Ovary (tissue), 9 donors: ENCODE results near the gene CTIF. TPM values are rescaled to one million over a fixed set of nuclear protein-coding genes. Genes with fewer than 3 reads are reported as not detected.
A peak's percentile ranks its signal among the peaks of the same experiment; 100 is the strongest.

Source experiments
- DNase-seq, 5 donors: peaks; one replicate each; pipeline ENCODE4 v3.0.0-alpha.2; 2019 to 2020
- H3K27ac ChIP-seq, 2 donors: fragments of 200-600 bp; one replicate each; pipeline versions ENCODE4 v1.5.1 to v1.8.0; 2019 to 2022
- H3K27me3 ChIP-seq: fragments of 200-600 bp; one replicate; pipeline ENCODE4 v1.8.0; 2022
- H3K36me3 ChIP-seq: fragments of 200-600 bp; sonication (generic); one replicate; pipeline ENCODE4 v1.5.1; 2019
- H3K4me1 ChIP-seq: one replicate; pipeline ENCODE4 v1.8.1; 2013; ENCODE audit warnings: mild to moderate bottlenecking, moderate library complexity; ENCODE audit not compliant: insufficient read depth
- H3K4me3 ChIP-seq: fragments of 200-600 bp; sonication (generic); one replicate; pipeline ENCODE4 v1.5.1; 2017
- H3K9me3 ChIP-seq, 2 donors: fragments of 200-600 bp in 1 of 2; sonication (generic) in 1 of 2; one replicate each; pipeline versions ENCODE4 v1.5.1 to v1.8.1; 2013 to 2019; ENCODE audit warnings: mild to moderate bottlenecking in 1 of 2, moderate library complexity in 1 of 2
- EP300 ChIP-seq: sonication (generic); formaldehyde crosslinking; IDR thresholded peaks from one replicate; pipeline ENCODE4 v1.6.1; 2017; ENCODE audit warnings: antibody characterized with exemption
- POLR2A ChIP-seq: fragments of 450-650 bp; IDR thresholded peaks from one replicate; pipeline ENCODE4 v1.6.1; 2017; ENCODE audit warnings: antibody characterized with exemption, mild to moderate bottlenecking, moderate library complexity
- WGBS, 3 donors: extraction: QIAGEN DNeasy Blood & Tissue Kit in 1 of 3; methylation state at CpG; one replicate each; pipeline versions ENCODE4 v1.1.5 to v1.1.7; 2013 to 2017; 5-methylcytosine and 5-hydroxymethylcytosine counted together
- intact Hi-C, 4 donors: fragments of 100-400 bp; cut with DNase I; formaldehyde crosslinking; loops; one replicate each; pipeline versions ENCODE4 v1.11.0 to v1.15.1; 2022 to 2023
- polyA plus RNA-seq, 2 donors: library from polyadenylated mRNA; stranded (reverse); fragments of 200-250 nt in 1 of 2; fragments of 350-450 nt in 1 of 2; fragmentation: Illumina TruSeq in 1 of 2; extraction: RNeasy Lipid Tissue Mini Kit (QIAGEN cat#74804) in 1 of 2; gene quantifications; one replicate each; pipeline ENCODE4 v1.2.3, GENCODE V29; 2013 to 2014
- total RNA-seq, 7 donors: library from RNA; depleted of rRNA in 2 of 7; stranded (reverse); fragments of >200 nt in 2 of 7; fragmentation: NEBNext Ultra II Directional in 3 of 7; extraction: Animal tissue kit (Norgen Biotek cat#: 25700) in 3 of 7; gene quantifications; one replicate each; pipeline versions ENCODE4 v1.1.0 to v1.2.4, GENCODE V29; 2016 to 2023
- TF ChIP-seq, protein P1 (sequence below), 3 donors: fragments of 450-650 bp in 2 of 3; fragments of 200-600 bp in 1 of 3; IDR thresholded peaks; one replicate each; pipeline versions ENCODE4 v1.5.1 to v1.8.0; 2016 to 2022; ENCODE audit warnings: antibody characterized with exemption in 3 of 3, mild to moderate bottlenecking in 1 of 3
- donor health status: DM: no; HTN: no; CAD: no; lungs with moderate emphysema.
- donor health status: DM: no; HTN: no; CAD: no.
- donor health status: Bipolar disorder and iron deficiency.
- donor health status: DM: yes; HTN: yes; CAD: no.
- donor health status: DM: no; HTN: no; CAD: no.
- donor health status: DM: yes; HTN: yes; CAD: no.

CTIF gene
- total and polyA plus RNA-seq, 9 donors: 18.5 to 94.1 (median 75.2) TPM

DNA sequence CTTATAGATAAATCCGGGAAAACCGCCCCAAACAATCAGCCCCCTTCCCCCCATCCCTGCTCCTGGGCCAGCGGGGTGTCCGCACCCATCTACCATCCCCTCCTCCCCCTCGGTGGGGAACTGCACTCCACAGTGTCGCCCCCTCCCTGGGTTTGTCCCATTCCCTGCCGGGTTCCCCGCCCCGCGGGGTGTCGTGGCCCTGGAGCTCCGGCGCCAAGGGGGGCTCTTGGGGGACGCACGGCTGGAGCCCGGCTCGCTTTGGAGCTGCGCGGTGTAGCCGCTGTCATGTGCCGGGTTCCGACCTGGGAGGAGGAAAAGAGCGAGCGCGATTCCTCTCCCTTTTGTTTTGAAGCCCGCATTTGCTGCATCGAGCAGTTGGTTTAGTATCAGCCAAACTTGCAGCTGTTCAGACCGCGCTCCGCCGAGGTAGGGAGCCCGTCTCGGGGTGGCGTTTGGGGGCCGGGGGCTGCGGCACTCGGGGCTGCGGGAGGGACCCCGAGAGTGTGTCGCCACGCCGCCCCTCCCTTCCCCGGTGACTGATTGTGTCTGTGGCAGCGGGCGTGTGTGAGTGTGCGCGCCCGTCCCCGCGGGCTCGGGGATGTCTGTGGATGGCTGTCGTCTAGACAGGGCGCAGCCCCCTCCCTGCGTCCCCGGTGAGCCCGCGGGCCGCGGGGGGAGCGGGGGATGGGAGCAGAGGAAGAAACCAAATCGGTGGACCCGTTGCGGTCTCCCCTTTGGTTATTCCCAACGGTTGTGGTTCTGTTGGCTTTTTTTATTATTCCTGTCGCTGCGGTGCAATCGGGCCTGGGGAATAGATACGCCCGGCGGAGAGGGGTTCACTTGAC, 797 bp downstream of the CTIF start:
- DNase-seq: peak; percentile 58 to 76 (median 67)
- Histone ChIP-seq H3K27me3 (no peaks in the 10 kb centered on the region), H3K36me3 (no peaks in the 10 kb centered on the region), H3K9me3 (no peaks in the 10 kb centered on the region), H3K4me1 (peaks cover 13% of the 10 kb centered on the region), H3K27ac (peak overlapping the region; percentile 72 to 83), H3K4me3 (peak overlapping the region; percentile 75)
- intact Hi-C loops: loop anchor here in 1 of 4 donors (5.0 kb wide), 1 partner anchor 123 kb away; no protein-coding TSS in a partner anchor
- TF ChIP-seq EP300: no peak
- TF ChIP-seq POLR2A: no peak
- TF ChIP-seq, protein P1, sequence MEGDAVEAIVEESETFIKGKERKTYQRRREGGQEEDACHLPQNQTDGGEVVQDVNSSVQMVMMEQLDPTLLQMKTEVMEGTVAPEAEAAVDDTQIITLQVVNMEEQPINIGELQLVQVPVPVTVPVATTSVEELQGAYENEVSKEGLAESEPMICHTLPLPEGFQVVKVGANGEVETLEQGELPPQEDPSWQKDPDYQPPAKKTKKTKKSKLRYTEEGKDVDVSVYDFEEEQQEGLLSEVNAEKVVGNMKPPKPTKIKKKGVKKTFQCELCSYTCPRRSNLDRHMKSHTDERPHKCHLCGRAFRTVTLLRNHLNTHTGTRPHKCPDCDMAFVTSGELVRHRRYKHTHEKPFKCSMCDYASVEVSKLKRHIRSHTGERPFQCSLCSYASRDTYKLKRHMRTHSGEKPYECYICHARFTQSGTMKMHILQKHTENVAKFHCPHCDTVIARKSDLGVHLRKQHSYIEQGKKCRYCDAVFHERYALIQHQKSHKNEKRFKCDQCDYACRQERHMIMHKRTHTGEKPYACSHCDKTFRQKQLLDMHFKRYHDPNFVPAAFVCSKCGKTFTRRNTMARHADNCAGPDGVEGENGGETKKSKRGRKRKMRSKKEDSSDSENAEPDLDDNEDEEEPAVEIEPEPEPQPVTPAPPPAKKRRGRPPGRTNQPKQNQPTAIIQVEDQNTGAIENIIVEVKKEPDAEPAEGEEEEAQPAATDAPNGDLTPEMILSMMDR (IDR thresholded peaks at IDR 0.05): no peak
- WGBS, 3 donors: 0 to 1% (median 1%) methylated on average over 53 to 70 of the region's 70 CpGs

DNA sequence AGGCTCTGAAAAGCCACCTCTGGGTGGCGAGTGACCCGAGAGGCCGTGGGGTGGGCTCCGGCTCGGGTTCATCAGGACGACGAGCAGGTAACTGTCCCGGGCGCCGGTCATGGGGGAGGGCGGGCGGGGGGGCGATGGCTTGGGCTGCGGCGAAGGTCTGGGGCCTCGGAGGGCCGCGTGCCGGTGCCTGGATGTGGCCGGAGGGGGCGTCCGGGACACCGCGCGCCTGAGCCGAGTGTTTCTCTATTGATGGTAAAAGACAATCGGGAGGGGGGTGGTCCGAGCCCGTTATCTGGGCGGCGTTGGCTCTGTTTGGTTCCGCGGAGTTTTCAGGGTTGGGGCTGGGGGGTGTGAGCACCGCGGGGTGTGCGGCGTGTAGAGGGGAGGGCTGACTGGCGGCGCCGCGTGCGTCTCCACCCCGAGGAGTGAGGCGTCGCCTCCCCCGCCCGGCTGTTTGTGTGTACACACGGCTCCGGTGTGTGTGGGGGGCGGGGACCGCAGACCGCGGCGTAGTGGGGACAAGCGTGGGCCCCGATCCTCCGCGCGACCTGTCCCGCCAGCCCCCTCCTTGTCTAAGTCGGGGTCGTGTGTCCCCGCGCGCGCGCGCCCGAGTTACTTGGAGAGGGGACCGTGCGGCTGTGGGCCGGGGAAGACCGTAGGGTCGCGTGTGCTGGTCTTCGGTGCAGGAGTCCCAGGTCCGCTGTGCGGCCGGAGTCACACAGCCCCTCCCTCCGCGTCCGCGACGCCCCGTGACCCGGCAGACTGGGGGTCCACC, 1.6 kb downstream of the CTIF start:
- WGBS, 3 donors: 1% methylated on average over 49 to 86 of the region's 86 CpGs
- TF ChIP-seq POLR2A (no peak), EP300 (no peak)
- TF ChIP-seq, protein P1 (IDR thresholded peaks at IDR 0.05): no peak
- Histone ChIP-seq H3K36me3 (no peaks in the 10 kb centered on the region), H3K27ac (peak overlapping the region; percentile 72 to 83), H3K27me3 (no peaks in the 10 kb centered on the region), H3K4me1 (peaks cover 12% of the 10 kb centered on the region), H3K9me3 (no peaks in the 10 kb centered on the region), H3K4me3 (peak overlapping the region; percentile 75)
- intact Hi-C loops: loop anchor here in 1 of 4 donors (5.0 kb wide), 1 partner anchor 122 kb away; no protein-coding TSS in a partner anchor
- DNase-seq: peak; percentile 66 to 81 (median 75)

DNA sequence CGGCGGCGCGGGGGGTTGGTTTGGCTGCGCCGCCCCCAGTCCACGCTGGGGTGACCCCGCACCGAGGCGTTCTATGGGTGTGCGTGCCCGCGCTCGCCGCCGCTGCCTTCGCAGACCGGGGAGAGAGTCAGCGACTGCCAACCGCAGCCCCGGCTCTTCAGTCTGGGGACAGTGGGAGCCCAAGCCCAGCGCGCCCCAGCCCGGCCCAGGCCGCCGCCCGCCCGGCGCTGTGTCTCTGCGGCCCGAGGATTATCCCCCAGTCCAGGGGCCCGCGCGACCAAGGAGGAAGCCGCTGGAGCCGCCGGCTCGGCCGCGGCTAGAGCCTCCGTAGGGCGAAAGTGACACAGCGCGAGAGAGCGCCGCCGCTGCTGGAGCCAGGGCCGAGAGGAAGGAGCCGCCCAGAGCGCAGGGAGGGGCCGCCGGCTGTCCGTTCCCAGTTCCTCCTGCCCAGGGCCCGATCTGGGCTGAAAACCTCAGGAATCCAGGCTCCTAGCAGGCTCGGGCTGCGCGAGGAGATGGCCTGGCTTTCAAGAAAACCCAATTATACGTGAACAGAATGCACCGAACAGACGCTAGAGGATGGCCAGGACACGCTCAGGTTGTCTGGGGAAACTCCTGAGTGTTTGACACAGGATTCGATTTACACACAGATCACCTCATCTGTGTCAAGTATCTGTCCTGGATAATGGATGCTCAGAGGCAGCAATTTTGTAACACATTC, 2.4 kb downstream of the CTIF start:
- intact Hi-C loops: loop anchor here in 1 of 4 donors (5.0 kb wide), 1 partner anchor 121 kb away; no protein-coding TSS in a partner anchor
- TF ChIP-seq, protein P1 (IDR thresholded peaks at IDR 0.05): no peak
- TF ChIP-seq EP300 (no peak), POLR2A (no peak)
- Histone ChIP-seq H3K36me3 (no peaks in the 10 kb centered on the region), H3K4me3 (peak overlapping the region; percentile 75), H3K4me1 (peaks cover 19% of the 10 kb centered on the region), H3K27me3 (no peaks in the 10 kb centered on the region), H3K27ac (peak overlapping the region; percentile 72 to 83), H3K9me3 (no peaks in the 10 kb centered on the region)
- peak in 4 of 5 donors; percentile 65 to 84 (median 74) for DNase-seq
- 1% methylated on average over 52 to 62 of the region's 62 CpGs for WGBS, 3 donors
